ENCODE data around the gene RABEP2. TPM values are rescaled to one million over a fixed set of nuclear protein-coding genes. Genes with fewer than 3 reads are reported as not detected.
"Not testable (repeated sequence)": the region's sequence is repeated elsewhere in the genome, so short reads cannot be mapped to it uniquely, and the experiment has no call there.

The RABEP2 gene
- total RNA-seq, 1 donor from 2014 or later: 23.3 TPM

DNA sequence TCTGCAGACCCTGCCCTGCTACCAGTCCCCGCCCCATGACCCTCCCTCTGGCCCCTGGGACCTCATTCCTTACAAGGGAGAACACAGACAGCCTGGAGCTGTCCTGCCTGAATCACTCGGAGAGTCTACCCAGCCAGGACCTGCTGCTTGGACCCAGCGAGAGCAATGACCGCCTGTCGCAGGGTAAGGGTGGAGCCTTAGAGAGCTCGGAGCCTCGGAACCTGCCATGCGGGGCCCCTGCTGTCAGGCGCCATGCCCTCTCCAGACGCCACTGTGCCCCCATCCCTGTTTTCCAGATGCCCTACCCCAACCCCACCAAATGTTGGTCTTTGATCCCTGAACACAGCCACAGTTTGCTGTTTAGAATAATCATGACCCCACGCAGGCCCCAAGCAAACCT is 55.8 kb downstream of the RABEP2 start:
- Mint-ChIP-seq H3K9me3 (no peaks in the 10 kb centered on the region), H3K27ac (no peak overlapping the region)

DNA sequence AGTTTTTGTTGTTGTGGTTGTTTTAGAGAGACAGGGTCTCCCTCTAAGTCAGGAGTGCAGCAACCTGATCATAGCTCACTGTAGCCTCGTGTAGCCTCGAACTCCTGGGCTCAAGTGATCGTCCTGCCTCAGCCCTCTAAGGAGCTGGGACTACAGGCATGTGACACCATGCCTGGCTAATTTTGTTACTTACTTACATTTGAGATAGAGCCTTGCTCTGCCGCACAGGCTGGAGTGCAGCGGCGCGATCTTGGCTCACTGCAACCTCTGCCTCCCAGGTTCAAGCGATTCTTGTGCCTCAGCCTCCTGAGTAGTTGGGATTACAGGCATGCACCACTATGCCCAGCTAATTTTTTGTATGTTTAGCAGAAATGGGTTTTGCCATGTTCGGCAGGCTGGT is 57.4 kb downstream of the RABEP2 start:
- H3K27me3 Mint-ChIP-seq; H3K9me3 Mint-ChIP-seq; H3K36me3 Mint-ChIP-seq; DNase-seq (ENCODE audit: extremely low spot score, unreplicated experiment); H3K4me3 Mint-ChIP-seq; H3K27ac Mint-ChIP-seq: not testable (repeated sequence)
- H3K4me1 Mint-ChIP-seq (ENCODE audit: unreplicated experiment): peaks cover 21% of the 10 kb centered on the region

More for the DNA sequence above, 55.8 kb downstream of the RABEP2 start:
- H3K36me3 Mint-ChIP-seq: peaks cover 4% of the 10 kb centered on the region
- no peak overlapping the region for H3K4me3 Mint-ChIP-seq
- TF ChIP-seq, protein P1, sequence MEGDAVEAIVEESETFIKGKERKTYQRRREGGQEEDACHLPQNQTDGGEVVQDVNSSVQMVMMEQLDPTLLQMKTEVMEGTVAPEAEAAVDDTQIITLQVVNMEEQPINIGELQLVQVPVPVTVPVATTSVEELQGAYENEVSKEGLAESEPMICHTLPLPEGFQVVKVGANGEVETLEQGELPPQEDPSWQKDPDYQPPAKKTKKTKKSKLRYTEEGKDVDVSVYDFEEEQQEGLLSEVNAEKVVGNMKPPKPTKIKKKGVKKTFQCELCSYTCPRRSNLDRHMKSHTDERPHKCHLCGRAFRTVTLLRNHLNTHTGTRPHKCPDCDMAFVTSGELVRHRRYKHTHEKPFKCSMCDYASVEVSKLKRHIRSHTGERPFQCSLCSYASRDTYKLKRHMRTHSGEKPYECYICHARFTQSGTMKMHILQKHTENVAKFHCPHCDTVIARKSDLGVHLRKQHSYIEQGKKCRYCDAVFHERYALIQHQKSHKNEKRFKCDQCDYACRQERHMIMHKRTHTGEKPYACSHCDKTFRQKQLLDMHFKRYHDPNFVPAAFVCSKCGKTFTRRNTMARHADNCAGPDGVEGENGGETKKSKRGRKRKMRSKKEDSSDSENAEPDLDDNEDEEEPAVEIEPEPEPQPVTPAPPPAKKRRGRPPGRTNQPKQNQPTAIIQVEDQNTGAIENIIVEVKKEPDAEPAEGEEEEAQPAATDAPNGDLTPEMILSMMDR (conservative IDR thresholded peaks at IDR 0.05): no peak
- DNase-seq (ENCODE audit: extremely low spot score, unreplicated experiment): no peak
- no peaks in the 10 kb centered on the region for H3K27me3 Mint-ChIP-seq
- H3K4me1 Mint-ChIP-seq (ENCODE audit: unreplicated experiment): peaks cover 14% of the 10 kb centered on the region

DNA sequence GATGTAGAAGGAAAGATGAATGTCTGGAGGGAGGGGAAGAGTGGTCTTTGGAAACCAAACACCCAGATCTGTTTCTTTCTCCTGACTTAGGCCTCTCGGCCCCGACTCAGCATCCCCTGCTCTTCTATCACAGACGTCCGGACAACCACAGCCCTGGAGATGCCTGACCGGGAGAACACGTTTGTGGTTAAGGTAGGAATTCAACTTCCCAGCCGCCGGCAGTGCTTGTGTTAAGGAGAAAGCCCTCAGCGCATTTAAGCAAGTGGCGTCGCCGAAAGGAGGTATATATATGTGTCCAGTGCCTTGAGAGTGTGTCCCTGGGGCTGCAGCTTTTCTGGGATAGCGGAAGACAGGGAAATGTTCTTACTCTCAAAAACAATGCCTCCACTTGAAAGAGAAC is 57.8 kb downstream of the RABEP2 start:
- TF ChIP-seq, protein P1 (conservative IDR thresholded peaks at IDR 0.05): no peak
- Mint-ChIP-seq H3K36me3 (peaks cover 4% of the 10 kb centered on the region), H3K27ac (no peak overlapping the region), H3K4me3 (no peak overlapping the region), H3K4me1 (ENCODE audit: unreplicated experiment) (peaks cover 21% of the 10 kb centered on the region), H3K9me3 (no peaks in the 10 kb centered on the region), H3K27me3 (no peaks in the 10 kb centered on the region)
- DNase-seq (ENCODE audit: extremely low spot score, unreplicated experiment): no peak

DNA sequence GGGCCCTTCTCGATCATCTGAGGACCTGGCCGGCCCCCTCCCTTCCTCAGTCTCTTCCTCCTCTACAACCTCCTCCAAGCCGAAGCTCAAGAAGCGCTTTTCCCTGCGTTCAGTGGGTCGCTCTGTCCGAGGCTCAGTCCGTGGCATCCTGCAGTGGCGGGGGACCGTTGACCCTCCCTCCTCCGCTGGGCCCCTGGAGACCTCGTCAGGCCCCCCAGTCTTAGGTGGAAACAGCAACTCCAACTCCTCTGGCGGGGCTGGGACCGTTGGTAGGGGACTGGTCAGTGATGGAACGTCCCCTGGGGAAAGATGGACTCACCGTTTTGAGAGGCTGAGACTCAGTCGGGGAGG is 58.6 kb downstream of the RABEP2 start:
- no peaks in the 10 kb centered on the region for H3K27me3 Mint-ChIP-seq
- TF ChIP-seq, protein P1 (conservative IDR thresholded peaks at IDR 0.05): no peak
- no peak overlapping the region for H3K27ac Mint-ChIP-seq
- H3K4me3 Mint-ChIP-seq: no peak overlapping the region
- peaks cover 4% of the 10 kb centered on the region for H3K36me3 Mint-ChIP-seq
- DNase-seq (ENCODE audit: extremely low spot score, unreplicated experiment): no peak
- H3K4me1 Mint-ChIP-seq (ENCODE audit: unreplicated experiment): peaks cover 21% of the 10 kb centered on the region
- no peaks in the 10 kb centered on the region for H3K9me3 Mint-ChIP-seq

DNA sequence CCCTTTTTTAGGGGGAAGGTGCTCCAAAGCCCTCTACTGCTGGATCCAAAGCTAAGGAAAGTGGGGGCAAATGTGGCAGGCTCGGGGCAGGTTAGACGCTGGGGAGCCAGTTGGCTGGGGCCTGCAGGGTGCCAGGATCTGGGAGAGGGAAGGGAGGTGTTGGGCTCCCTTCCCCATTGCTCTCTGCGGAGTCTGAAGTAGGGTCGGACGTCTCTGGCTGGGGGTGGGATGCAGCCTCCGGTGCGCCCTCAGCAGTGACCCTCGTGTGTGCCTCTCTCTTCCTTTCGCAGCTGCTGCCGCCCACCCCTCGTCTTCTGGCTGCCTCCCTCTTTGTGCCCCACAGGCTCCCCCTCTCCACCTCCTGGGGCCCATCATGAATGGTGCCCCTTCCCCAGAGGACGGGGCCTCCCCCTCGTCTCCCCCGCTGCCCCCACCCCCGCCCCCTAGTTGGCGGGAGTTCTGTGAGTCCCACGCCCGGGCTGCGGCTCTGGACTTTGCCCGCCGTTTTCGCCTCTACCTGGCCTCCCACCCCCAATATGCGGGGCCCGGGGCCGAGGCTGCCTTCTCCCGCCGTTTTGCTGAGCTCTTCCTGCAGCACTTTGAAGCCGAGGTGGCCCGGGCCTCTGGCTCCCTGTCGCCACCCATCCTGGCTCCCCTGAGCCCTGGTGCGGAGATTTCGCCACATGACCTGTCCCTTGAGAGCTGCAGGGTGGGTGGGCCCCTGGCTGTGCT is 59.1 kb downstream of the RABEP2 start:
- peaks cover 21% of the 10 kb centered on the region for H3K4me1 Mint-ChIP-seq (ENCODE audit: unreplicated experiment)
- DNase-seq (ENCODE audit: extremely low spot score, unreplicated experiment): no peak
- peak overlapping the region; percentile 31 for H3K4me3 Mint-ChIP-seq
- H3K27me3 Mint-ChIP-seq: no peaks in the 10 kb centered on the region
- no peaks in the 10 kb centered on the region for H3K9me3 Mint-ChIP-seq
- TF ChIP-seq, protein P1 (conservative IDR thresholded peaks at IDR 0.05): no peak
- no peak overlapping the region for H3K27ac Mint-ChIP-seq
- peaks cover 4% of the 10 kb centered on the region for H3K36me3 Mint-ChIP-seq

DNA sequence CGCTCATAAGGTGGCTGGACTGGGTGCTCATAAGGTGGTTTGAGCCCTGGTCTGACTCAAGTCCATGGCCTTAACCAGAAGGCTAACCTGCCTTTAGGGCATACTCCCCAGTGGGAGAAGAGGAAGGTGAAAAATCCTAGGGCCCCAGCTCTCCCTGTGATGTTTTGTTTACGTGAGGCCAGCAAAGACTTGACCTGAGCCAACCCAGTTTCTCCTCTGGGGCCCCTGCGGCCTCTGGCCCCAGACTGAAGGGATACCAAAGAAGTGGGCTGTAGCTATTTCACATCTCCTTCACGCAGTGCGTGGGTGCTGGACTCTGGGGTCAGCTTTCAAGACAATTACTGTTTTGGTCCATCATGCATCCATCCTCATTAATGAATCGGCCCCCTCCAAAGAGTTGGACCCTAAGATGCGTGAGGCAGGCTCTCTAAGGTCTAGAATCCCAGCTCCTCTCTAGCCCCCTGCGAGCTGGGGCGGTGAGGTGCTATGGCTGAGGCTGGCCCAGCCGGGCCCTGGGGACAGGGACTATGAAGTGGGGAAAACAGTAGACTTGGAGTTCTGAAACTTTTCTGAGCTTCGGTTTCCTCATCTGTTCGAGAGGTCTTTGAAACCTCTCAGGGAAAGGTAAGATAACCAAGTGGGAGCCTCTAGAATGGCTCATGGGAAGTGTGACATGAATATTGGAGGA is 59.9 kb downstream of the RABEP2 start:
- Mint-ChIP-seq H3K9me3 (no peaks in the 10 kb centered on the region), H3K27me3 (no peaks in the 10 kb centered on the region), H3K27ac (peak overlapping the region; percentile 99), H3K36me3 (peaks cover 1% of the 10 kb centered on the region), H3K4me1 (ENCODE audit: unreplicated experiment) (peaks cover 21% of the 10 kb centered on the region), H3K4me3 (peak overlapping the region; percentile 99)
- TF ChIP-seq, protein P1 (conservative IDR thresholded peaks at IDR 0.05): no peak
- no peak for DNase-seq (ENCODE audit: extremely low spot score, unreplicated experiment)

Measured in type B pancreatic cell (in vitro differentiated cells).